ENCODE data around the gene PIK3CA.
"Not testable (repeated sequence)": the region's sequence is repeated elsewhere in the genome, so short reads cannot be mapped to it uniquely, and the experiment has no call there.

PIK3CA gene

GRCh38 chr3:179147873-179148615 lies at the start of gene PIK3CA:
PIK3CA (plus strand) TSS chr3:179148357; CDS start chr3:179198826, 50,469 bp downstream.
- peak; percentile 80 to 91 for DNase-seq (ENCODE audit: low spot score in 2 of 2)
- Mint-ChIP-seq H3K4me1 (peaks cover 28% of the 10 kb centered on the region), H3K9me3 (no peaks in the 10 kb centered on the region), H3K27ac (no peak within 1 kb of the TSS), H3K36me3 (no peaks in the 10 kb centered on the region), H3K27me3 (no peaks in the 10 kb centered on the region), H3K4me3 (peak within 1 kb of the TSS; percentile 97)
- ATAC-seq (ENCODE audit: low read depth) = peak; percentile 72

DNA sequence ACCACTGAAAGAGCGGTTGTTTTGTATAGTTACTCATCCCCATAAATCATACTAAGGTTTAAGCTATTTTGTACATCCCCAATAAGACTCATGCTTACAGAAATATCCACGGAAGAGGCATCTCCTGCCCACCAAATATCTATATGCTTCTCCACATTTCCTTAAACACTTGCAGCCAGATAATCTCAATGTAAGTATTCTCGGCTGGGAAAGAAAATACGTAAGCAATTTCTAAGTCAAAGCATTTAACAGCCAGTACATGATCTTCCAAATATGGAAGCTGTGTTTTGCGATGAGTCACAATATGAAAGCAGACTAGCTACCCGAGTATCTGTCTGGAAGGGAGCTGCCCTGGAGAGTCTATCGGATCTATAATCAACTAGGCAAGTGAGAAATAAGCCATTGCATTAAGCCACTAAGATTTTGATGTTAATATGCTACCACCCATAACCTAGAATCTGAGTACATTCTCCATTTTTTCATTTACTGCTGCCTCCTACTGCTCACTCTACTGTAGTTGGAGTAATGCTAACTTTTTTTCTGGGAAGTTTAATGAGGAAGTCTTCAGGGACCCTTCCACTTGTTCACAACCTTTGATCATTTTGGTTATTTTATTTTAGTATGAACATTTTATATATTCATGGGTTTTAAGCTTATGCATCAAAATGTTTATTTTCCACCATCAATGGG lies 49.6 kb upstream of the PIK3CA start:
- Mint-ChIP-seq H3K36me3 (no peaks in the 10 kb centered on the region), H3K4me1 (peaks cover 2% of the 10 kb centered on the region), H3K9me3 (peaks cover 2% of the 10 kb centered on the region), H3K4me3 (no peak overlapping the region), H3K27me3 (peaks cover 2% of the 10 kb centered on the region), H3K27ac (no peak overlapping the region)
- no peak for ATAC-seq (ENCODE audit: low read depth)
- no peak for DNase-seq (ENCODE audit: low spot score in 2 of 2)

DNA sequence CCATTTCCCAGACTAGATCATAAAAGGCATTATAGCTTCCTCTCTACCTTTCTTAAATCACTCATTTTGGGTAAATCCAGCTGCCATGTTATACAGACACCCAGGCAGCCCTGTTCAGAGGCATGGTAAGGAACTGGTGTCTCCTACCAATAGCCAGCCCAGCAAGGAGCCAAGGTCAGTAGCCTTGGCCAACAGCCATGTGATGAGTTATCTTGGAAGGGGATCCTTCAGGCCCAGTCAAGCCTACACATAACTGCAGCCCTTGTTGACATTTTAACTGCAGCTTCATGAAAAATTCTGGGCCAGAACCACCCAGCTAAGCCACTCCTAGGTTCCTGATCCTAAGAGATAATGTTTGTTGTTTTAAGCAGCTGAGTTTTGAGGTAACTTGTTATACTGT lies 47.5 kb upstream of the PIK3CA start:
- Mint-ChIP-seq H3K27ac (no peak overlapping the region), H3K9me3 (no peaks in the 10 kb centered on the region), H3K4me1 (peaks cover 4% of the 10 kb centered on the region), H3K4me3 (no peak overlapping the region), H3K36me3 (no peaks in the 10 kb centered on the region), H3K27me3 (no peaks in the 10 kb centered on the region)
- ATAC-seq (ENCODE audit: low read depth) = no peak
- no peak for DNase-seq (ENCODE audit: low spot score in 2 of 2)

DNA sequence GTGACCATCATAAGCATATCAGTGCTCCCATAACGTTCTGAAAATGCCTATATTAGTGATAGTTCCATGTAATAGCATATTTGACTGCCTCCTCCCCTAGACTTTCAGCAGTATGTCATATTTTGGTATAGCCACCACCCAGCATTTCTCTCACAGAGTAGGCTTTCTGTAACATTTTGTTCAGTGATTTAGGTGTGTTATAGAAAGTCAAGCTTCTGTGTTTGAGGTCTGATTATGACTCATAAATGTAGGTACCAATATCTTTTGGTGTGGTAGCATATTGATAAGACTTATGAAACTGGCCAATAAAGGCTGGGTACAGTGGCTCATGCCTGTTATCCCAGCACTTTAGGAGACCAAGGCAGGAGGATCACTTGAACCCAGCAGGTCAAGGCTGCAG lies 42.3 kb upstream of the PIK3CA start:
- no peaks in the 10 kb centered on the region for H3K27me3 Mint-ChIP-seq
- H3K4me1 Mint-ChIP-seq = peaks cover 2% of the 10 kb centered on the region
- H3K4me3 Mint-ChIP-seq = no peak overlapping the region
- no peaks in the 10 kb centered on the region for H3K9me3 Mint-ChIP-seq
- no peak for ATAC-seq (ENCODE audit: low read depth)
- H3K36me3 Mint-ChIP-seq = no peaks in the 10 kb centered on the region
- DNase-seq (ENCODE audit: low spot score in 2 of 2) = no peak
- H3K27ac Mint-ChIP-seq = no peak overlapping the region

DNA sequence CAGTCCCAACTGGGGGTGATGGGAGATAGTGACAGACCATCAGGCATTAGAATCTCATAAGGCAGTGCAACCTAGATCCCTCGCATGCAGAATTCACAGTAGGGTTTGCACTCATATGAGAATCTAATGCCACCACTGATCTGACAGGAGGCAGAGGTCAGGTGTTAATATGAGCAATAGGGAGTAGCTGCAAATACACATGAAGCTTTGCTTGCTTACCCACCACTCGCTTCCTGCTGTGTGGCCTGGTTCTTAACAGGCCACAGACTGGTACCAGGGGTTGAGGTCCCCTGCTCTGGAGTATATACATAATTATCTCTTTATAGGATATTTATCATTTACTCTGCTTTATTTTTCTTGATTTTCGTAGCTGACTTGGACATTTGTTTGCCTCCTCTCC lies 40.5 kb upstream of the PIK3CA start:
- DNase-seq (ENCODE audit: low spot score in 2 of 2) = no peak
- peaks cover under 1% of the 10 kb centered on the region for H3K9me3 Mint-ChIP-seq
- H3K4me3 Mint-ChIP-seq = no peak overlapping the region
- ATAC-seq (ENCODE audit: low read depth) = no peak
- H3K27ac Mint-ChIP-seq = no peak overlapping the region
- H3K36me3 Mint-ChIP-seq = no peaks in the 10 kb centered on the region
- peaks cover 2% of the 10 kb centered on the region for H3K27me3 Mint-ChIP-seq
- peaks cover 2% of the 10 kb centered on the region for H3K4me1 Mint-ChIP-seq

DNA sequence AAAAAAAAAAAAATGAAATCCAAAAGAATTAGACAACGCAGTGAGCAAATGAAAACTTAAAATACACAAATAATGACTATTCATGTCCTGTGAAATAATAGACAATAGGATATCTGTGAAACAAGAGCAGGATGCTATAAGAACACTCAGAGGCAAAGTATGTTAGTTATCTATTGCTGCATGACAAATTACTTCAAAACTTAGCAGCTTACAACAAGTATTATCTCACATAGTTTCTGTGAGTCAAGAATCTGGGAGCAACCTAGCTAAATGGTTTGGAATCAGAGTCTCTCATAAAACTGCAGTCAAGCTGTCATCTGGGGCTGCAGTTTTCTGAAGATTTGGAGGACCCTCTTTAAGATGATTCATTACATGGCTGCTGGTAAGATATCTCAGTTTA lies 40.1 kb upstream of the PIK3CA start:
- Mint-ChIP-seq H3K4me1 (peaks cover 2% of the 10 kb centered on the region), H3K27me3 (peaks cover 5% of the 10 kb centered on the region), H3K36me3 (no peaks in the 10 kb centered on the region), H3K4me3 (no peak overlapping the region), H3K9me3 (peaks cover 4% of the 10 kb centered on the region), H3K27ac (no peak overlapping the region)
- ATAC-seq (ENCODE audit: low read depth) = no peak
- no peak for DNase-seq (ENCODE audit: low spot score in 2 of 2)

DNA sequence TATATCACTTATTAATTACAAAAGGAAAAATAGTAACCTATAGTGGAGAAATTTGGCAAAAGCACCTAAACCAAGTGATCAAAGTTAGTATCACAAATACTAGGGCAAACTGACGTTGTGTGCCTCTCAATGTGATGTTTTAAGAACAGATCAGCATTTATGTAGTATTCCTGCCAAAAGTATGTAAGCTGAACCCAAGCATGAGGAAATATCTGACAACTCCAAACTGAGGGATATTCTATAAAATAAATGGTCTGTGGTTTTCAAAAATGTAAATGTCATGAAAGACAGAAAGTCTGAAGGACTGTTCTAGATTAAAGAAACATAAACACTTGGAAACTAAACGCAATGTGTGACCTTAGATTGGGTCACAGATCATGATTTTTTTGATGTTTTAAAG lies 34.3 kb upstream of the PIK3CA start:
- no peak for ATAC-seq (ENCODE audit: low read depth)
- H3K27me3 Mint-ChIP-seq = peaks cover 5% of the 10 kb centered on the region
- H3K4me1 Mint-ChIP-seq = no peaks in the 10 kb centered on the region
- H3K4me3 Mint-ChIP-seq = no peak overlapping the region
- DNase-seq (ENCODE audit: low spot score in 2 of 2) = no peak
- peaks cover 4% of the 10 kb centered on the region for H3K9me3 Mint-ChIP-seq
- no peak overlapping the region for H3K27ac Mint-ChIP-seq
- H3K36me3 Mint-ChIP-seq = no peaks in the 10 kb centered on the region

- ATAC-seq (ENCODE audit: low read depth); H3K9me3 Mint-ChIP-seq; H3K27me3 Mint-ChIP-seq; H3K27ac Mint-ChIP-seq; H3K4me3 Mint-ChIP-seq; DNase-seq (ENCODE audit: low spot score in 2 of 2); H3K36me3 Mint-ChIP-seq; H3K4me1 Mint-ChIP-seq: not testable (repeated sequence)
Measured at GRCh38 chr3:179115444-179115843, 32.7 kb upstream of the PIK3CA start.

DNA sequence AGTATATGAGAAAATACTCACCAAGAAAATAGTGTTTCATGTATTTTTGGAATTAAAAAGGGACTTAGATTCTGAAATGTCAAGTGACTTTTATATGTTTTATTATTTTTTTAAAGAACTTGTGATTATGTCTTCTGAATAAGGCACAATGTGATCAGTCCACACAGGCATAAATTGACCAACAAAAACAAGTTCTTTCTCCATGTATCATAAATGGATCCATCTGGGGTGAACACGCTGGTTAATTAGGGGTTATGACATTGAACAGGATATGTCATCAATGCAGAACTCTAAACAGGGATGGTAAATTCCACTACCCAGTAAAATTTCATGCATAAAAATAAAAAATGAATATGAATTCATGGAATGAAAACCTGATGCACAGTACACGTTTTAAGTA lies 31.3 kb upstream of the PIK3CA start:
- Mint-ChIP-seq H3K9me3 (peaks cover 4% of the 10 kb centered on the region), H3K4me1 (no peaks in the 10 kb centered on the region), H3K27ac (no peak overlapping the region), H3K36me3 (peaks cover 2% of the 10 kb centered on the region), H3K4me3 (no peak overlapping the region), H3K27me3 (peaks cover 4% of the 10 kb centered on the region)
- ATAC-seq (ENCODE audit: low read depth) (no peak), DNase-seq (ENCODE audit: low spot score in 2 of 2) (no peak)

DNA sequence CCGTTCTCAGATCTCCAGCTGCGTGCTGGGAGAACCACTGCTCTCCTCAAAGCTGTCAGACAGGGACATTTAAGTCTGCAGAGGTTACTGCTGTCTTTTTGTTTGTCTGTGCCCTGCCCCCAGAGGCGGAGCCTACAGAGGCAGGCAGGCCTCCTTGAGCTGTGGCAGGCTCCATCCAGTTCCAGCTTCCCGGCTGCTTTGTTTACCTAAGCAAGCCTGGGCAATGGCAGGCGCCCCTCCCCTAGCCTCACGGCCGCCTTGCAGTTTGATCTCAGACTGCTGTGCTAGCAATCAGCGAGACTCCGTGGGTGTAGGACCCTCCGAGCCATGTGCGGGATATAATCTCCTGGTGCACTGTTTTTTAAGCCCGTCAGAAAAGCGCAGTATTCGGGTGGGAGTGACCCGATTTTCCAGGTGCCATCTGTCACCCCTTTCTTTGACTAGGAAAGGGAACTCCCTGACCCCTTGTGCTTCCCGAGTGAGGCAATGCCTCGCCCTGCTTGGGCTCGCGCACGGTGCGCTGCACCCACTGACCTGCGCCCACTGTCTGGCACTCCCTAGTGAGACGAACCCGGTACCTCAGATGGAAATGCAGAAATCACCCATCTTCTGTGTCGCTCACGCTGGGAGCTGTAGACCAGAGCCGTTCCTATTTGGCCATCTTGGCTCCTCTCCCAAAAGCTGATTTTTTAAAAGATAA lies 15.8 kb upstream of the PIK3CA start:
- not testable (repeated sequence) for H3K36me3 Mint-ChIP-seq; ATAC-seq (ENCODE audit: low read depth); H3K4me1 Mint-ChIP-seq; H3K27ac Mint-ChIP-seq; H3K27me3 Mint-ChIP-seq; H3K9me3 Mint-ChIP-seq; H3K4me3 Mint-ChIP-seq; DNase-seq (ENCODE audit: low spot score in 2 of 2)

GRCh38 chr3:179133575-179133974 lies 14.6 kb upstream of the PIK3CA start:
- Mint-ChIP-seq H3K27ac (no peak overlapping the region), H3K27me3 (peaks cover 10% of the 10 kb centered on the region), H3K36me3 (no peaks in the 10 kb centered on the region), H3K4me3 (no peak overlapping the region), H3K4me1 (peaks cover 5% of the 10 kb centered on the region), H3K9me3 (no peaks in the 10 kb centered on the region)
- no peak for ATAC-seq (ENCODE audit: low read depth)
- no peak for DNase-seq (ENCODE audit: low spot score in 2 of 2)

DNA sequence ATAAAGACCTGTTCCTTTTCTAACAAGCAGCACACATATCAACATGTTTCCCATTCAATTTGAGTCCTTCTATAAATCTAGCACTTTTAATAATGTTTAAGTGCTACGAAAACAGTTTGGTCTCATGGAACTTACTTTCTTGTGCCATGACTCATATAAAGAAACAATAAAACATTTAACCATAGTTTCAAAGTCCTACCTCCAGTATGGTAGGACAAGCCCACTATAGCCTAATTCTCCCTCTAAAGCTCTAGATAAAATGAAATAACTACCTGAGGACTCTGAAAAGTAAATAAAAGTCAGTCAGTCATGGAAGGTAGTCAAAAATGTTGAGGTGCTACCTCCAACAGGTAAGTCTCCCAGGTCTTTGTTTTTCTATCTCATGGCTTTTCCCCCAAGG lies 12.0 kb upstream of the PIK3CA start:
- ATAC-seq (ENCODE audit: low read depth) (no peak), DNase-seq (ENCODE audit: low spot score in 2 of 2) (no peak)
- Mint-ChIP-seq H3K27ac (no peak overlapping the region), H3K36me3 (peaks cover 2% of the 10 kb centered on the region), H3K27me3 (peaks cover 10% of the 10 kb centered on the region), H3K4me1 (peaks cover 5% of the 10 kb centered on the region), H3K4me3 (no peak overlapping the region), H3K9me3 (no peaks in the 10 kb centered on the region)

DNA sequence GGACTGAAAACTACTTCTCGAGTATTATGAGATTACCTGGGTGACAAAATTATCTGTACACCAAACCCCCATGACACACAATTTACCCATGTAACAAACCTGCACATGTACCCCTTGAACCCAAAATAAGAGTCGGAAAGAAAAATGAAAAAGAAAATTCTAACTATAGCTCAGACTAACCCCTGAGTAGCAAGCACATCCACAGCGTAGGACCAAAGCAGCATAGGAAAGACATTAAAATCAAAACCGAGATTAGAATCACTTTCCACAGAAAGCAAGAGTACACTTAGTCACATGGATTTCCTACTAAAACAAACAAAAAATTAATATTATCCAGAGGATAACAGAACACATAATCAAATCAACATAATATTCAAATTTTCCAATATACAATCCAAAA lies 6.3 kb upstream of the PIK3CA start:
- Mint-ChIP-seq H3K27me3 (peaks cover 2% of the 10 kb centered on the region), H3K9me3 (no peaks in the 10 kb centered on the region), H3K4me3 (no peak overlapping the region), H3K36me3 (peaks cover 2% of the 10 kb centered on the region), H3K4me1 (peaks cover 2% of the 10 kb centered on the region), H3K27ac (no peak overlapping the region)
- DNase-seq (ENCODE audit: low spot score in 2 of 2) (no peak), ATAC-seq (ENCODE audit: low read depth) (no peak)

DNA sequence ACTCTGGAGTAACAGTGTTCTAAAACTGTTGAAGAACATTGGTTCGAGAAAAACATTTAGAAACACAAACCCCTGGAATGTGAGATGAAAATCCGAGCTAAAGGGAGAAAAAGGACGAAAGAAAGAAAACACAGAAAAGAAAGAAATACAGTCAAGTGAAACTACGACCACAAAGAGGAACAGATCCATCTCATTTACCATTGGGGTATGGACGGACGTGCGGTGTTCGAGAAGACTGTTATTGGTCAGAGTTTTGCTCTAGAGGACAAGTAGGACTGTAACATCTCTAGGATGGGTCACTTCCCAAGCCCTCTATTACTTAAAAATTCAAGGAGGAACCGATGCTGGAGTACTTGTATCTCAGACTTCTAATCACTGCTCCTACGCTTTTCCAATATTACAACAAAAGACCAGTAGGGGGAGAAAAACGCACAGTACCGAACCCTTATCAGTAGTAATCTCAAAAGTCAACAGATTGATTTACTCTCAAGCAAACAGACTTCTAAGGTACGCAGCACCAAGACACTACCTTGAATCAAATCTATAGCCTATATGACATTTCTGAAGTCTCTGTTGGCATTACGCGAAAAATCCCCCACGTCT lies 1.1 kb upstream of the PIK3CA start:
- Mint-ChIP-seq H3K27me3 (no peaks in the 10 kb centered on the region), H3K9me3 (no peaks in the 10 kb centered on the region), H3K27ac (no peak overlapping the region), H3K36me3 (no peaks in the 10 kb centered on the region), H3K4me1 (peaks cover 23% of the 10 kb centered on the region), H3K4me3 (no peak overlapping the region)
- DNase-seq (ENCODE audit: low spot score in 2 of 2) (peak; percentile 37 to 52), ATAC-seq (ENCODE audit: low read depth) (peak; percentile 25)

Measured in memory B cell (primary cell).